HL-60 (cell line): ENCODE data around the gene ARID1B.

Experiments
- DNase-seq, 2 experiments: peaks; one replicate each; pipeline ENCODE4 v3.0.0-alpha.2; 2010 to 2020; ENCODE audit warnings: low read depth in 1 of 2, low spot score in 1 of 2
- H3K27ac ChIP-seq: fragments of 250-450 bp; sonication (Bioruptor Pico); replicated peaks from 2 replicates; pipeline ENCODE4 v1.5.1; 2020; ENCODE audit warnings: mild to moderate bottlenecking, moderate library complexity
- H3K27me3 ChIP-seq: fragments of 250-450 bp; sonication (Bioruptor Pico); 2 replicates; pipeline ENCODE4 v1.5.1; 2021; ENCODE audit warnings: mild to moderate bottlenecking, moderate library complexity; ENCODE audit not compliant: insufficient read depth, poor library complexity, severe bottlenecking
- H3K4me3 ChIP-seq: replicated peaks from 2 replicates; pipeline ENCODE4 v1.5.1; 2011; ENCODE audit warnings: mild to moderate bottlenecking, control low read depth, low read length; ENCODE audit not compliant: insufficient read depth
- GABPA ChIP-seq: IDR thresholded peaks from 2 replicates; pipeline ENCODE4 v1.6.1; 2012; ENCODE audit warnings: low read depth
- POLR2AphosphoS5 ChIP-seq: IDR thresholded peaks from 2 replicates; pipeline ENCODE4 v1.6.1; 2012; ENCODE audit warnings: low read depth
- SPI1 ChIP-seq: IDR thresholded peaks from 2 replicates; pipeline ENCODE4 v1.6.1; 2012; ENCODE audit warnings: low read depth, mild to moderate bottlenecking, borderline replicate concordance
- TF ChIP-seq, protein P1 (sequence below): IDR thresholded peaks from 2 replicates; pipeline ENCODE4 v1.6.1; 2012; ENCODE audit warnings: low read depth; ENCODE audit not compliant: insufficient replicate concordance
- TF ChIP-seq, protein P2 (sequence below): IDR thresholded peaks from one replicate; pipeline ENCODE4 v1.5.1; 2011; ENCODE audit warnings: low read length, control low read depth, inconsistent platforms; ENCODE audit not compliant: insufficient read depth

ARID1B gene

DNA sequence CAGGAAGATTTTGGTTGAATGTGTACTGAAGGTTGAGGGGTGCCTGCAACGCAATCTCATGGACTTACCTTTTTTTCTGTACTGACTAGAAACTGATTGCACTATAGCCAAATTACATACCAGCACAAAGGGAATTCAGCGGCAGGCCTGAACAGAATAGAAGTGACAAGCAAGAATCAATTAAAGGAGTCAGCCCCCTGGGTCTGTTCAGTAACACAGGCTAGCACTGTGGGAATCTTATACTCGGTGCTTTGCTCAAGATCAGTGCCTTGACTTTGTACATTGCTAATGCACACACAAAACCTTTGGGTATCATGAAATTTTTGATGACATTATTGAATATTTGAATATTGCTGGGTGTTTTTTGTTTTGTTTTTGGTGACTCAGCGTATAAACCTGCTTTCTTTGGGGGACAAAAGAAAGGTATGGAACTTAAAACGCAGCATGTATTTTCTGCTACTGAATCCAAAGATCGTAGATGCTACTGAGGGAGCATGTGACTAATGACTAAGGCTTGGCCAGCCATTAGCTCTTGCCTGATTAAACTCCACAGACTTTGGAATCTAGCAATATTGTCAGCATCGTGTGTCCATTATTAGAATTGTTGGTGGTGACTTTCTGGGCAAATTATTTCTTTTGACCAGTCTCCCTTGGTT is 236.6 kb downstream of the ARID1B start:
- no peak overlapping the region for H3K27ac ChIP-seq
- no peak for DNase-seq
- no peaks in the 10 kb centered on the region for H3K27me3 ChIP-seq
- no peak overlapping the region for H3K4me3 ChIP-seq
- TF ChIP-seq, protein P1, sequence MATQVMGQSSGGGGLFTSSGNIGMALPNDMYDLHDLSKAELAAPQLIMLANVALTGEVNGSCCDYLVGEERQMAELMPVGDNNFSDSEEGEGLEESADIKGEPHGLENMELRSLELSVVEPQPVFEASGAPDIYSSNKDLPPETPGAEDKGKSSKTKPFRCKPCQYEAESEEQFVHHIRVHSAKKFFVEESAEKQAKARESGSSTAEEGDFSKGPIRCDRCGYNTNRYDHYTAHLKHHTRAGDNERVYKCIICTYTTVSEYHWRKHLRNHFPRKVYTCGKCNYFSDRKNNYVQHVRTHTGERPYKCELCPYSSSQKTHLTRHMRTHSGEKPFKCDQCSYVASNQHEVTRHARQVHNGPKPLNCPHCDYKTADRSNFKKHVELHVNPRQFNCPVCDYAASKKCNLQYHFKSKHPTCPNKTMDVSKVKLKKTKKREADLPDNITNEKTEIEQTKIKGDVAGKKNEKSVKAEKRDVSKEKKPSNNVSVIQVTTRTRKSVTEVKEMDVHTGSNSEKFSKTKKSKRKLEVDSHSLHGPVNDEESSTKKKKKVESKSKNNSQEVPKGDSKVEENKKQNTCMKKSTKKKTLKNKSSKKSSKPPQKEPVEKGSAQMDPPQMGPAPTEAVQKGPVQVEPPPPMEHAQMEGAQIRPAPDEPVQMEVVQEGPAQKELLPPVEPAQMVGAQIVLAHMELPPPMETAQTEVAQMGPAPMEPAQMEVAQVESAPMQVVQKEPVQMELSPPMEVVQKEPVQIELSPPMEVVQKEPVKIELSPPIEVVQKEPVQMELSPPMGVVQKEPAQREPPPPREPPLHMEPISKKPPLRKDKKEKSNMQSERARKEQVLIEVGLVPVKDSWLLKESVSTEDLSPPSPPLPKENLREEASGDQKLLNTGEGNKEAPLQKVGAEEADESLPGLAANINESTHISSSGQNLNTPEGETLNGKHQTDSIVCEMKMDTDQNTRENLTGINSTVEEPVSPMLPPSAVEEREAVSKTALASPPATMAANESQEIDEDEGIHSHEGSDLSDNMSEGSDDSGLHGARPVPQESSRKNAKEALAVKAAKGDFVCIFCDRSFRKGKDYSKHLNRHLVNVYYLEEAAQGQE, result no peak
- TF ChIP-seq SPI1, result no peak

DNA sequence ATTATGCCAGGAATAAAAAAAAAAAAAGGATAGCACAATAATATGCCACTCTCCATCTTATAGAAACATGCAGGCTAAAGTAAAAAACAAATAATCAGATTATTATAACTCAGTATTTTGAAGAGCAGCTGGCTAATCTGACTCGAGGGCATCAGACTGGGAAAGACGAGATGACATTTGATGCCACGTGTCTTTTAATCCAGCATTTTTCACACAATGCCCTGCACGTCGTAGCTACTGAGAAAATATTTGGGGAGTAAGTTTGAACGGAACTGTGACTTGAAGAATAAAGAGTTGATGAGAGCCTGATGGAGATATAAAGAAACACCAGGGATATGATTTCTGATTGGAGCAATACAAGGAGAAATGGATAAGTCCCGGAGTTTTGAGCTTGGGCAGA is 237.7 kb downstream of the ARID1B start:
- Histone ChIP-seq H3K27ac (no peak overlapping the region), H3K4me3 (no peak overlapping the region), H3K27me3 (no peaks in the 10 kb centered on the region)
- DNase-seq, result no peak
- TF ChIP-seq, protein P2, sequence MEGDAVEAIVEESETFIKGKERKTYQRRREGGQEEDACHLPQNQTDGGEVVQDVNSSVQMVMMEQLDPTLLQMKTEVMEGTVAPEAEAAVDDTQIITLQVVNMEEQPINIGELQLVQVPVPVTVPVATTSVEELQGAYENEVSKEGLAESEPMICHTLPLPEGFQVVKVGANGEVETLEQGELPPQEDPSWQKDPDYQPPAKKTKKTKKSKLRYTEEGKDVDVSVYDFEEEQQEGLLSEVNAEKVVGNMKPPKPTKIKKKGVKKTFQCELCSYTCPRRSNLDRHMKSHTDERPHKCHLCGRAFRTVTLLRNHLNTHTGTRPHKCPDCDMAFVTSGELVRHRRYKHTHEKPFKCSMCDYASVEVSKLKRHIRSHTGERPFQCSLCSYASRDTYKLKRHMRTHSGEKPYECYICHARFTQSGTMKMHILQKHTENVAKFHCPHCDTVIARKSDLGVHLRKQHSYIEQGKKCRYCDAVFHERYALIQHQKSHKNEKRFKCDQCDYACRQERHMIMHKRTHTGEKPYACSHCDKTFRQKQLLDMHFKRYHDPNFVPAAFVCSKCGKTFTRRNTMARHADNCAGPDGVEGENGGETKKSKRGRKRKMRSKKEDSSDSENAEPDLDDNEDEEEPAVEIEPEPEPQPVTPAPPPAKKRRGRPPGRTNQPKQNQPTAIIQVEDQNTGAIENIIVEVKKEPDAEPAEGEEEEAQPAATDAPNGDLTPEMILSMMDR, result no peak
- TF ChIP-seq, protein P1, result no peak
- TF ChIP-seq SPI1 (no peak), GABPA (no peak), POLR2AphosphoS5 (no peak)

DNA sequence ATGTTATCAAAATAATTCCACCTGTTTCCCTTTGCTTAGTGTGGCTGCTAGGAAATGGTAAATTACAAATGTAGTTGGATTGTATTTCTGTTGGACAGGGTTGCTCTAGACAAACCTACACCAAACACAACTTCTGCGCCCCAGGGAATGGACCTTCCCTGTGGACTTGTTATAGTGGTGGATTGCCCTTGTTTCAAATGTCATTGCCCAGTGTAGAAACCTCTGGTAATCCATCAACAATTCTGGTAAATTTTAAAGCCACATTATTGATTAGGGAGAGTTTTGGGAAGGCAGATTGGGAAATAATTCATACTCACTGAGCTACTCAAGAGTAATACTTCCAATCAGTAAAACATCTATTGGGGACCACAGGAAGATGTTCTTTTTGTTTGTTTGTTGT is 239.8 kb downstream of the ARID1B start:
- no peak overlapping the region for H3K27ac ChIP-seq
- no peak overlapping the region for H3K4me3 ChIP-seq
- no peaks in the 10 kb centered on the region for H3K27me3 ChIP-seq
- TF ChIP-seq POLR2AphosphoS5, result no peak
- TF ChIP-seq GABPA, result no peak
- no peak for TF ChIP-seq SPI1
- TF ChIP-seq, protein P1, result no peak
- TF ChIP-seq, protein P2, result no peak
- DNase-seq, result no peak
